Activated naive CD4-positive, alpha-beta T cell treated with anti-CD3 and anti-CD28 coated beads, Interleukin-2, amount 50 U/mL, for 72 hours (primary cell): ENCODE results near the gene PDE12. TPM values are rescaled to one million over a fixed set of nuclear protein-coding genes. Genes with fewer than 3 reads are reported as not detected.

Experiments used
- ATAC-seq, 2 donors: fragments of 150-1000 bp; cut with Tn5 transposase; 2 replicates each; pipeline ENCODE4 v1.10.0; 2021; ENCODE audit warnings: mild to moderate bottlenecking in 2 of 2, moderate library complexity in 2 of 2
- DNase-seq, 2 donors: peaks; one replicate each; pipeline ENCODE4 v3.0.0; 2021 to 2022; ENCODE audit warnings: low spot score in 2 of 2
- H3K27ac Mint-ChIP-seq, 2 donors: one replicate each; pipeline ENCODE4 v1.8.0; 2022; ENCODE audit warnings: mild to moderate bottlenecking in 2 of 2, mixed read lengths in 2 of 2
- H3K36me3 Mint-ChIP-seq, 2 donors: one replicate each; pipeline ENCODE4 v1.8.0; 2022; ENCODE audit warnings: mixed read lengths in 2 of 2
- H3K9me3 Mint-ChIP-seq, 2 donors: one replicate each; pipeline ENCODE4 v1.8.0; 2022; ENCODE audit warnings: mixed read lengths in 2 of 2
- total RNA-seq, 2 donors: library from RNA; stranded (reverse); gene quantifications; one replicate each; pipeline ENCODE4 v1.2.3, GENCODE V29; 2022

The PDE12 gene
- total RNA-seq, 2 donors from 2014 or later, result 19.0 to 28.7 TPM

- H3K36me3 Mint-ChIP-seq, result peaks cover 0 to 8% of the 10 kb centered on the region in 2 donors
- DNase-seq, result no peak
- no peak for ATAC-seq
- no peaks in the 10 kb centered on the region for H3K9me3 Mint-ChIP-seq
- no peak overlapping the region for H3K27ac Mint-ChIP-seq
These were observed 60.2 kb downstream of the PDE12 start for GRCh38 chr3:57616233-57616632.

Other genes with a start within 250 kb of the PDE12 start
- under 1 TPM; 0.04 to 0.05 TPM for gene DNAH12, start 11.9 kb upstream of the PDE12 start, total RNA-seq
- gene ARF4, start 41.1 kb downstream of the PDE12 start, total RNA-seq, result 10 to 100 TPM; 51.7 to 75.5 TPM
- gene DENND6A, start 136.8 kb downstream of the PDE12 start, total RNA-seq, result 10 to 100 TPM; 19.9 to 23.3 TPM
- 10 to 100 TPM; 44.1 to 44.8 TPM for gene SLMAP, start 200.0 kb downstream of the PDE12 start, total RNA-seq